SK-N-SH treated with all-trans-retinoic acid at 6 μM for 48 hours (cell line): ENCODE data around the gene GAMT.

Experiments
- ATAC-seq: fragments of 200-7000 bp; cut with Tn5 transposase; 3 replicates; pipeline ENCODE4 v1.9.1; 2020; ENCODE audit warnings: mild to moderate bottlenecking, moderate library complexity
- BACH2 ChIP-seq: fragments of 250-450 bp; sonication (Bioruptor Pico); IDR thresholded peaks from 2 replicates; pipeline ENCODE4 v1.9.0; 2021; ENCODE audit warnings: mild to moderate bottlenecking, borderline replicate concordance
- CREB5 ChIP-seq: fragments of 250-450 bp; sonication (Bioruptor Pico); IDR thresholded peaks from 2 replicates; pipeline ENCODE4 v1.5.1; 2020; ENCODE audit warnings: low read depth, mild to moderate bottlenecking, moderate library complexity
- CSDC2 ChIP-seq: fragments of 250-450 bp; sonication (Bioruptor Pico); IDR thresholded peaks from 2 replicates; pipeline ENCODE4 v1.5.0; 2020; ENCODE audit warnings: mild to moderate bottlenecking, moderate library complexity
- CSRNP3 ChIP-seq: fragments of 250-450 bp; sonication (Bioruptor Pico); IDR thresholded peaks from 2 replicates; pipeline ENCODE4 v1.5.1; 2021; ENCODE audit warnings: mild to moderate bottlenecking, moderate library complexity
- ESRRG ChIP-seq: fragments of 250-450 bp; sonication (Bioruptor Pico); IDR thresholded peaks from 2 replicates; pipeline ENCODE4 v1.6.1; 2021; ENCODE audit warnings: mild to moderate bottlenecking
- GLIS3 ChIP-seq: fragments of 250-450 bp; sonication (Bioruptor Pico); IDR thresholded peaks from 2 replicates; pipeline ENCODE4 v1.5.0; 2020; ENCODE audit warnings: mild to moderate bottlenecking, moderate library complexity
- ISL1 ChIP-seq: fragments of 250-450 bp; sonication (Bioruptor Pico); IDR thresholded peaks from 2 replicates; pipeline ENCODE4 v2.1.2; 2022; ENCODE audit warnings: mild to moderate bottlenecking, moderate library complexity
- OSR1 ChIP-seq: fragments of 250-450 bp; sonication (Bioruptor Pico); IDR thresholded peaks from 2 replicates; pipeline ENCODE4 v1.8.0; 2022; ENCODE audit warnings: moderate library complexity, mild to moderate bottlenecking, inconsistent platforms
- PATZ1 ChIP-seq: fragments of 250-450 bp; sonication (Bioruptor Pico); IDR thresholded peaks from 2 replicates; pipeline ENCODE4 v1.8.0; 2020; ENCODE audit warnings: mild to moderate bottlenecking, moderate library complexity, borderline replicate concordance
- POU6F1 ChIP-seq: fragments of 250-450 bp; sonication (Bioruptor Pico); IDR thresholded peaks from 2 replicates; pipeline ENCODE4 v1.8.0; 2021; ENCODE audit warnings: low read depth, mild to moderate bottlenecking, moderate library complexity, borderline replicate concordance
- PPARA ChIP-seq: fragments of 250-450 bp; sonication (Bioruptor Pico); IDR thresholded peaks from 2 replicates; pipeline ENCODE4 v1.5.0; 2020; ENCODE audit warnings: mild to moderate bottlenecking, borderline replicate concordance
- RARB ChIP-seq: fragments of 250-450 bp; sonication (Bioruptor Pico); IDR thresholded peaks from 2 replicates; pipeline ENCODE4 v1.8.0; 2021; ENCODE audit warnings: mild to moderate bottlenecking, moderate library complexity
- SNAI2 ChIP-seq: fragments of 250-450 bp; sonication (Bioruptor Pico); IDR thresholded peaks from 2 replicates; pipeline ENCODE4 v1.5.0; 2020; ENCODE audit warnings: mild to moderate bottlenecking, moderate library complexity
- TCF4 ChIP-seq: fragments of 250-450 bp; sonication (Bioruptor Pico); IDR thresholded peaks from 2 replicates; pipeline ENCODE4 v1.8.0; 2021; ENCODE audit warnings: mild to moderate bottlenecking, moderate library complexity, borderline replicate concordance
- TOX ChIP-seq: fragments of 250-450 bp; sonication (Bioruptor Pico); IDR thresholded peaks from 2 replicates; pipeline ENCODE4 v1.8.0; 2021; ENCODE audit warnings: mild to moderate bottlenecking, moderate library complexity, borderline replicate concordance
- ZC3H10 ChIP-seq: fragments of 250-450 bp; sonication (Bioruptor Pico); IDR thresholded peaks from 2 replicates; pipeline ENCODE4 v1.5.1; 2021; ENCODE audit warnings: mild to moderate bottlenecking, moderate library complexity
- ZFP3 ChIP-seq: fragments of 250-450 bp; sonication (Bioruptor Pico); IDR thresholded peaks from 2 replicates; pipeline ENCODE4 v1.5.0; 2020; ENCODE audit warnings: mild to moderate bottlenecking, moderate library complexity
- ZFP30 ChIP-seq: fragments of 450-650 bp; formaldehyde crosslinking; IDR thresholded peaks from 2 replicates; pipeline ENCODE4 v1.5.0; 2022; ENCODE audit warnings: mild to moderate bottlenecking, moderate library complexity
- ZNF565 ChIP-seq: fragments of 450-650 bp; formaldehyde crosslinking; conservative IDR thresholded peaks from 2 replicates; pipeline ENCODE4 v1.5.0; 2020; ENCODE audit warnings: low read depth, mild to moderate bottlenecking, moderate library complexity
- ZNF70 ChIP-seq: fragments of 450-650 bp; formaldehyde crosslinking; IDR thresholded peaks from 2 replicates; pipeline ENCODE4 v1.5.0; 2020; ENCODE audit warnings: mild to moderate bottlenecking, moderate library complexity
- ZNF8 ChIP-seq: fragments of 450-650 bp; formaldehyde crosslinking; IDR thresholded peaks from 2 replicates; pipeline ENCODE4 v1.5.0; 2020; ENCODE audit warnings: mild to moderate bottlenecking, moderate library complexity
- TF ChIP-seq, protein P1 (sequence below): fragments of 250-450 bp; sonication (Bioruptor Pico); IDR thresholded peaks from 2 replicates; pipeline ENCODE4 v1.5.0; 2020; ENCODE audit warnings: mild to moderate bottlenecking, moderate library complexity

Gene GAMT

DNA sequence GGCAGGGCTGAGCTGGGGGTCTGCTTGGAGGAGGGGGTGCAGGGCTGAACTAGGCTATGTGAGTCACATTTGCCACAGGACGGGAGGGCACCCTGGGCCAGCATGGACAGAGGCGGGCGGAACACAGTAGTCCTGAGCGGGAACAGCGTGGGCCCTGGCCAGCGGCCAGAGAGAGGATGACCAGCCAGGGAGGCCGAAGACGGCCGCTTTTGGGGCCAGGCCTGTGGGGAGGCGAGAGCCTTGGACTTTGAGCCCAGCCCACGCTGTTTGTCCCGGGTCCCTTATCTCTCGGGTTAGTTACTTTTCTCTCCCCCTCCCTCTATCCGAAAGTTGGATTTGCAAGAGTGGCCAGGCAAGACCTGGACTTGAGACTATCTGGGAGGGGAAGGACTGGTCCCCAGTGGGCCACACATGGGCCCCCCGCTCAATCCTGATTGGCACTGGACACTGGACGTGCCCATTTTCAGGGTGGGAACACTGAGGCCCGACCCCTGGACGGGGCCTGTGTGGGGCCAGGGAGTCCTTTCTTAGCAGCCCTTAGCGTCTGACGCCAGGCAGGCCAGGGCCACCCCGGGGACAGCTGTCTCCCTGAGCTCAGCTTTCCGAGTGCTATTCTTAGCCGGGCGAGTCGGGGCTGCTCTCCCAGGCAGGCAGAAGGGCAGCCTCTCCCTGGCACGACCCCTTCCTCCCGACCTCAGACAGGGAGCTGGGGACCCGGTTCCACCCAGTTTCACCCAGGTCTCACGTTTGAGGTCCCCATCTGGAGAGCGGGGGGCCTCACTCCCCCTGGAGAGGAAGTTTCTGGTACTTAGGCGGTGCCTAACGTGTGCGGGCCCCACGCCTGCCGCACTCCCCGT, 833 bp downstream of the GAMT start:
- peak; percentile 55 for ATAC-seq

GRCh38 chr19:1399745-1400144, 1.6 kb downstream of the GAMT start:
- TF ChIP-seq ZNF565 (CRISPR knock-in tag): no peak
- TF ChIP-seq ISL1 (CRISPR knock-in tag): no peak
- TF ChIP-seq OSR1: no peak
- TF ChIP-seq ZFP30 (CRISPR knock-in tag): no peak
- no peak for TF ChIP-seq ESRRG (CRISPR knock-in tag)
- TF ChIP-seq PATZ1: no peak
- no peak for TF ChIP-seq BACH2 (CRISPR knock-in tag)
- TF ChIP-seq GLIS3 (CRISPR knock-in tag): no peak
- no peak for TF ChIP-seq ZNF70 (CRISPR knock-in tag)
- TF ChIP-seq TOX (CRISPR knock-in tag): no peak
- TF ChIP-seq, all 23 proteins: peak for 0
- ATAC-seq: no peak

More for the DNA sequence above, 833 bp downstream of the GAMT start:
- TF ChIP-seq BACH2 (CRISPR knock-in tag): no peak
- TF ChIP-seq TOX (CRISPR knock-in tag): no peak
- 0 out of 2 replicates have a peak, but pooled peaks have one; percentile 32 for TF ChIP-seq ZFP3 (CRISPR knock-in tag)
- TF ChIP-seq, protein P1, sequence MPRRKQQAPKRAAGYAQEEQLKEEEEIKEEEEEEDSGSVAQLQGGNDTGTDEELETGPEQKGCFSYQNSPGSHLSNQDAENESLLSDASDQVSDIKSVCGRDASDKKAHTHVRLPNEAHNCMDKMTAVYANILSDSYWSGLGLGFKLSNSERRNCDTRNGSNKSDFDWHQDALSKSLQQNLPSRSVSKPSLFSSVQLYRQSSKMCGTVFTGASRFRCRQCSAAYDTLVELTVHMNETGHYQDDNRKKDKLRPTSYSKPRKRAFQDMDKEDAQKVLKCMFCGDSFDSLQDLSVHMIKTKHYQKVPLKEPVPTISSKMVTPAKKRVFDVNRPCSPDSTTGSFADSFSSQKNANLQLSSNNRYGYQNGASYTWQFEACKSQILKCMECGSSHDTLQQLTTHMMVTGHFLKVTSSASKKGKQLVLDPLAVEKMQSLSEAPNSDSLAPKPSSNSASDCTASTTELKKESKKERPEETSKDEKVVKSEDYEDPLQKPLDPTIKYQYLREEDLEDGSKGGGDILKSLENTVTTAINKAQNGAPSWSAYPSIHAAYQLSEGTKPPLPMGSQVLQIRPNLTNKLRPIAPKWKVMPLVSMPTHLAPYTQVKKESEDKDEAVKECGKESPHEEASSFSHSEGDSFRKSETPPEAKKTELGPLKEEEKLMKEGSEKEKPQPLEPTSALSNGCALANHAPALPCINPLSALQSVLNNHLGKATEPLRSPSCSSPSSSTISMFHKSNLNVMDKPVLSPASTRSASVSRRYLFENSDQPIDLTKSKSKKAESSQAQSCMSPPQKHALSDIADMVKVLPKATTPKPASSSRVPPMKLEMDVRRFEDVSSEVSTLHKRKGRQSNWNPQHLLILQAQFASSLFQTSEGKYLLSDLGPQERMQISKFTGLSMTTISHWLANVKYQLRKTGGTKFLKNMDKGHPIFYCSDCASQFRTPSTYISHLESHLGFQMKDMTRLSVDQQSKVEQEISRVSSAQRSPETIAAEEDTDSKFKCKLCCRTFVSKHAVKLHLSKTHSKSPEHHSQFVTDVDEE (CRISPR knock-in tag): no peak
- TF ChIP-seq ZNF565 (CRISPR knock-in tag): no peak
- TF ChIP-seq ISL1 (CRISPR knock-in tag): no peak
- TF ChIP-seq CSDC2 (CRISPR knock-in tag): 0 out of 2 replicates have a peak, but pooled peaks have one; percentile 52
- no peak for TF ChIP-seq CREB5 (CRISPR knock-in tag)
- no peak for TF ChIP-seq OSR1
- no peak for TF ChIP-seq ZC3H10 (CRISPR knock-in tag)
- TF ChIP-seq TCF4 (CRISPR knock-in tag): no peak
- TF ChIP-seq GLIS3 (CRISPR knock-in tag): no peak
- TF ChIP-seq SNAI2: no peak

DNA sequence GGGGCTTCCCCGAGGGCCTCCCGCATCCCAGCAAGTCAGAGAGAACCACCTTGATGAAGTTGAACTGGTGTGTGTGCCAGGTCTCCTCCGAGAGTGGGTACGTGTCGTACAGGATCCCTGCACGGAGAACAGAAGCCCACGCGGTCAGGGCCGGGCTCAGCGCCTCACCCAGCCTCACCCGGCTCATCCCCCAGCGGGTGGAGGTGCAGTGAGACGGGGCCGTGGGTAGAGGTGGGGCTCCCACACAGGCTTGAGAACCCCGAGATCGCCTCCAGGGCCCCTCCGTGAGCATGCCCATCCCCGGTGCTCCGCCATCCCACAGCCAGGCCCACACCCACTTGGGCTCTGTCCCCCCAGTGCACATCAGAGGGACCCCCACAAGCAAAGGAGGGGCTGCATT, 2.3 kb downstream of the GAMT start:
- ATAC-seq: no peak
- no peak for TF ChIP-seq ZFP3 (CRISPR knock-in tag)
- no peak for TF ChIP-seq CSRNP3 (CRISPR knock-in tag)
- TF ChIP-seq BACH2 (CRISPR knock-in tag): no peak
- TF ChIP-seq OSR1: no peak
- no peak for TF ChIP-seq GLIS3 (CRISPR knock-in tag)
- TF ChIP-seq TOX (CRISPR knock-in tag): no peak

- no peak for ATAC-seq
- TF ChIP-seq OSR1 (no peak), TOX (CRISPR knock-in tag) (no peak), CSDC2 (CRISPR knock-in tag) (no peak), RARB (CRISPR knock-in tag) (no peak), ZNF8 (CRISPR knock-in tag) (no peak), CREB5 (CRISPR knock-in tag) (no peak), ISL1 (CRISPR knock-in tag) (no peak), BACH2 (CRISPR knock-in tag) (no peak), CSRNP3 (CRISPR knock-in tag) (no peak), TCF4 (CRISPR knock-in tag) (no peak), ZNF565 (CRISPR knock-in tag) (no peak), PPARA (CRISPR knock-in tag) (no peak), POU6F1 (CRISPR knock-in tag) (no peak)
Measured at GRCh38 chr19:1397838-1398237, 3.5 kb downstream of the GAMT start.
